Measurements from ENCODE around the gene CBX5. TPM values are rescaled to one million over a fixed set of nuclear protein-coding genes. Genes with fewer than 3 reads are reported as not detected.

Gene CBX5
- polyA plus RNA-seq, 1 donor (not counting 4 experiments of a cell fraction or from before 2014, with no cell fraction given), result 25.8 TPM

DNA sequence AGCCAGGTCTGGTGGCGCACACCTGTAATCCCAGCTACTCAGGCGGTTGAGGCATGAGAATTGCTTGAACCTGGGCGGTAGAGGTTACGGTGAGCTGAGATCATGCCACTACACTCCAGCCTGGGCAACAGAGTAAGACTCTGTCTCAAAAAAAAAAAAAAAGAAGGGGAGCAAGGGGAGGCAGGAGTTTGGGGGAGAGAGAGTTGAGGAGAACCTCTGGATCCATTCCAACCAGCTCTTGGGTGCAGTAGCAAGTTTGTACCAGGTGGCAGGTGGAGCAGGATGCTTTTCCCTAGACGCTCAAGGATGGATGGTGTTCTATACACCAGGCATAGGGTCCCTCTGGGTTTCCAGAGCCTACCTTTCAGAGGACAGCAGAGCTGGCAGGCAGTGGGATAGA lies 19.0 kb upstream of the CBX5 start:
- no peaks in the 10 kb centered on the region for H4K20me1 ChIP-seq (ENCODE audit: control insufficient read depth, extremely low read depth, insufficient read depth, low read length)
- H3K79me2 ChIP-seq (ENCODE audit: control insufficient read depth, insufficient read depth, low read length), result no peaks in the 10 kb centered on the region
- no peak for FAIRE-seq
- no peaks in the 10 kb centered on the region for H3K9me1 ChIP-seq (ENCODE audit: control insufficient read depth, extremely low read depth, insufficient read depth, low read length)
- no peak overlapping the region for H3K4me3 ChIP-seq (ENCODE audit: control insufficient read depth in 2 of 3, extremely low read depth in 1 of 3, insufficient read depth in 2 of 3, low read depth in 1 of 3, low read length in 3 of 3)
- no peaks in the 10 kb centered on the region for H3K27me3 ChIP-seq (ENCODE audit: control insufficient read depth, extremely low read depth, insufficient read depth, low read length)
- H3K9ac ChIP-seq (ENCODE audit: control insufficient read depth, extremely low read depth, insufficient read depth, low read length), result no peak overlapping the region
- no peaks in the 10 kb centered on the region for H3K36me3 ChIP-seq (ENCODE audit: control insufficient read depth in 2 of 2, extremely low read depth in 1 of 2, insufficient read depth in 2 of 2, low read length in 2 of 2)
- dilution Hi-C loops (cut with MboI; ENCODE audit: extremely low pct_ligation_motif_present, low sequenced_read_pairs), result no loop called here
- H3K4me2 ChIP-seq (ENCODE audit: control insufficient read depth, extremely low read depth, insufficient read depth, low read depth, low read length), result no peak overlapping the region
- H3K9me3 ChIP-seq (ENCODE audit: control insufficient read depth, low read depth, low read length), result no peaks in the 10 kb centered on the region
- no peak overlapping the region for H3K27ac ChIP-seq (ENCODE audit: control insufficient read depth, insufficient read depth, low read length)
- peaks cover 28% of the 10 kb centered on the region for H3K4me1 ChIP-seq (ENCODE audit: control insufficient read depth, extremely low read depth, insufficient read depth, low read length)
- DNase-seq (ENCODE audit: low read depth, low spot score), result no peak
- no peak overlapping the region for H2AFZ ChIP-seq (ENCODE audit: control insufficient read depth, low read length)
- no peak for TF ChIP-seq EZH2 (IDR thresholded peaks at IDR 0.05; ENCODE audit: low read length)
- TF ChIP-seq, protein P1, sequence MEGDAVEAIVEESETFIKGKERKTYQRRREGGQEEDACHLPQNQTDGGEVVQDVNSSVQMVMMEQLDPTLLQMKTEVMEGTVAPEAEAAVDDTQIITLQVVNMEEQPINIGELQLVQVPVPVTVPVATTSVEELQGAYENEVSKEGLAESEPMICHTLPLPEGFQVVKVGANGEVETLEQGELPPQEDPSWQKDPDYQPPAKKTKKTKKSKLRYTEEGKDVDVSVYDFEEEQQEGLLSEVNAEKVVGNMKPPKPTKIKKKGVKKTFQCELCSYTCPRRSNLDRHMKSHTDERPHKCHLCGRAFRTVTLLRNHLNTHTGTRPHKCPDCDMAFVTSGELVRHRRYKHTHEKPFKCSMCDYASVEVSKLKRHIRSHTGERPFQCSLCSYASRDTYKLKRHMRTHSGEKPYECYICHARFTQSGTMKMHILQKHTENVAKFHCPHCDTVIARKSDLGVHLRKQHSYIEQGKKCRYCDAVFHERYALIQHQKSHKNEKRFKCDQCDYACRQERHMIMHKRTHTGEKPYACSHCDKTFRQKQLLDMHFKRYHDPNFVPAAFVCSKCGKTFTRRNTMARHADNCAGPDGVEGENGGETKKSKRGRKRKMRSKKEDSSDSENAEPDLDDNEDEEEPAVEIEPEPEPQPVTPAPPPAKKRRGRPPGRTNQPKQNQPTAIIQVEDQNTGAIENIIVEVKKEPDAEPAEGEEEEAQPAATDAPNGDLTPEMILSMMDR (optimal IDR thresholded peaks at IDR 0.05 in 1 of 3, IDR thresholded peaks at IDR 0.05 in 1 of 3, conservative IDR thresholded peaks at IDR 0.05 in 1 of 3; ENCODE audit: extremely low read depth in 1 of 3, insufficient read depth in 2 of 3, low read length in 3 of 3), result no peak

DNA sequence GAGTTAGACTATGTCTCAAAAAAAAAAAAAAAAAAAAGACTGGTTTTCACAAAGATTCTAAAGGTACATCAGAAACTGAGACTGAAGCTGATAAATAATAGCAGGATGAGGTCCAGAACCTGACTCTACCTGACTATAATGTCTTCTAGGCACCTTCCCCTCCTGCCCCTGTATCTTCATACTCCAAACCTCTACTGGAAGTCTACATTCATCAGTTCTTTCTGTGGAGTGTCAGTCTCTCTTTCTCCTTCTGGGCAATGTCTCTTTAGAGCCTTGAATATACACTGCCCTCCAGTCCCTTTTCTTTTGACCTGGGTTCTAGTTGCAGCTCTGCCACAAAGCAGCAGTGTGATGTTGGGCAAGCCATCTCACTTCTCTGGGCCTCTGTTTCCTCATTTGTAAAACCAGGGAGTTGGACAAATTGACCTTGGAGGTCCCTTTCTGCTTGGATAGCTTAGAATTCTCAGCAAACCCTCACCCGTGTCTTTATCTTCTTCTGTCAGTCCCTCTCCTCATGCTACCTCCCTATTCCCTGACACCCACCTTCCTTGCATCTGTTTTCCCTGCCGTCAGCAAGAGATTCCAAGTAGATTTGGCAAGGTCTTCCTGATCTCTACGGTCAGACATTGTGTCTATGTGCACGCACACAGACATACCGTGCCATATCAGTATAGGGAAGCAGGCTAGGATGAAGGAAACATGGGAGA lies 16.6 kb upstream of the CBX5 start:
- no peak overlapping the region for H3K9ac ChIP-seq (ENCODE audit: control insufficient read depth, extremely low read depth, insufficient read depth, low read length)
- DNase-seq (ENCODE audit: low read depth, low spot score) (no peak), FAIRE-seq (no peak)
- H3K4me3 ChIP-seq (ENCODE audit: control insufficient read depth in 2 of 3, extremely low read depth in 1 of 3, insufficient read depth in 2 of 3, low read depth in 1 of 3, low read length in 3 of 3), result no peak overlapping the region
- H3K27me3 ChIP-seq (ENCODE audit: control insufficient read depth, extremely low read depth, insufficient read depth, low read length), result no peaks in the 10 kb centered on the region
- no peak overlapping the region for H3K4me2 ChIP-seq (ENCODE audit: control insufficient read depth, extremely low read depth, insufficient read depth, low read depth, low read length)
- TF ChIP-seq, protein P1 (optimal IDR thresholded peaks at IDR 0.05 in 1 of 3, IDR thresholded peaks at IDR 0.05 in 1 of 3, conservative IDR thresholded peaks at IDR 0.05 in 1 of 3; ENCODE audit: extremely low read depth in 1 of 3, insufficient read depth in 2 of 3, low read length in 3 of 3), result no peak
- no peak for TF ChIP-seq EZH2 (IDR thresholded peaks at IDR 0.05; ENCODE audit: low read length)
- H3K36me3 ChIP-seq (ENCODE audit: control insufficient read depth in 2 of 2, extremely low read depth in 1 of 2, insufficient read depth in 2 of 2, low read length in 2 of 2), result no peaks in the 10 kb centered on the region
- no peaks in the 10 kb centered on the region for H3K9me1 ChIP-seq (ENCODE audit: control insufficient read depth, extremely low read depth, insufficient read depth, low read length)
- peaks cover 25% of the 10 kb centered on the region for H3K4me1 ChIP-seq (ENCODE audit: control insufficient read depth, extremely low read depth, insufficient read depth, low read length)
- dilution Hi-C loops (cut with MboI; ENCODE audit: extremely low pct_ligation_motif_present, low sequenced_read_pairs), result no loop called here
- H3K27ac ChIP-seq (ENCODE audit: control insufficient read depth, insufficient read depth, low read length), result no peak overlapping the region
- H2AFZ ChIP-seq (ENCODE audit: control insufficient read depth, low read length), result no peak overlapping the region
- no peaks in the 10 kb centered on the region for H4K20me1 ChIP-seq (ENCODE audit: control insufficient read depth, extremely low read depth, insufficient read depth, low read length)
- no peaks in the 10 kb centered on the region for H3K79me2 ChIP-seq (ENCODE audit: control insufficient read depth, insufficient read depth, low read length)
- no peaks in the 10 kb centered on the region for H3K9me3 ChIP-seq (ENCODE audit: control insufficient read depth, low read depth, low read length)

All from keratinocyte (primary cell).